ENCODE data around the gene S100A11. TPM values are rescaled to one million over a fixed set of nuclear protein-coding genes. Genes with fewer than 3 reads are reported as not detected.
A peak's percentile ranks its signal among the peaks of the same experiment; 100 is the strongest.

The S100A11 gene
- total RNA-seq, 1 experiment from 2014 or later = 443 TPM

DNA sequence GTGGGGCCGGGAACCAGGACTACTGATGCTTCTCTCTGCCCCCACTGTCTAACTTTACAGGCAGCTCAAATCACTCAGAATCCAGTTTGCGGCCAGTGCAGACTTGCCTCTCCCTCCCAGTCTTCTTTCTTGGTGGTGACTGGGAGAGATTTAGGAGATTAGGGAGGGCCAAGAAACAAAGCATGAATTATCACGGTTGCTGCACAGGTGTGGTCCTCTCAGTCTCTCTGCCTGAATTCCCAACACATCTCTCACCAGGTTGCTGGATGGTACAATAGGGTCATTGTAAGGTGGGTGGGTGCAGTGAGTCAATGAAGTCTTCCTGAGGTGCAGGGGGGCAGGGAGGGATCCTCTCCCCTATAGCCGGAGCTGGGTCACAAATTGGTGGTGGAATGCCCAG, 12.6 kb downstream of the S100A11 start:
- Histone ChIP-seq H3K9ac (ENCODE audit: low read length) (no peak overlapping the region), H3K79me2 (ENCODE audit: low read length) (no peaks in the 10 kb centered on the region), H4K20me1 (ENCODE audit: low read length) (no peaks in the 10 kb centered on the region), H3K27me3 (ENCODE audit: low read length) (no peaks in the 10 kb centered on the region), H3K27ac (ENCODE audit: low read length) (peak overlapping the region; percentile 33; the same call in 1 of the 2 replicates), H3K9me3 (ENCODE audit: low read length) (no peaks in the 10 kb centered on the region), H3K4me2 (ENCODE audit: low read length) (peak overlapping the region; percentile 3; the same call in 1 of the 2 replicates), H3K4me1 (ENCODE audit: insufficient read depth, low read length) (peaks cover 11% of the 10 kb centered on the region; the same call in 1 of the 2 replicates), H2AFZ (ENCODE audit: low read length) (no peak overlapping the region), H3K4me3 (ENCODE audit: low read length) (no peak overlapping the region), H3K9me2 (replicated peaks; ENCODE audit: low read length) (no peaks in the 10 kb centered on the region), H3F3A (ENCODE audit: low read length, unreplicated experiment) (no peaks in the 10 kb centered on the region), H3K36me3 (ENCODE audit: low read depth, low read length) (no peaks in the 10 kb centered on the region)
- ChIA-PET CTCF (no interaction called here), POLR2A (ENCODE audit: unreplicated experiment) (no interaction called here)
- ATAC-seq (peak; percentile 27), DNase-seq (peak; percentile 54)
- intact Hi-C loops (cut with micrococcal nuclease) = no loop called here
- TF ChIP-seq, protein P1, sequence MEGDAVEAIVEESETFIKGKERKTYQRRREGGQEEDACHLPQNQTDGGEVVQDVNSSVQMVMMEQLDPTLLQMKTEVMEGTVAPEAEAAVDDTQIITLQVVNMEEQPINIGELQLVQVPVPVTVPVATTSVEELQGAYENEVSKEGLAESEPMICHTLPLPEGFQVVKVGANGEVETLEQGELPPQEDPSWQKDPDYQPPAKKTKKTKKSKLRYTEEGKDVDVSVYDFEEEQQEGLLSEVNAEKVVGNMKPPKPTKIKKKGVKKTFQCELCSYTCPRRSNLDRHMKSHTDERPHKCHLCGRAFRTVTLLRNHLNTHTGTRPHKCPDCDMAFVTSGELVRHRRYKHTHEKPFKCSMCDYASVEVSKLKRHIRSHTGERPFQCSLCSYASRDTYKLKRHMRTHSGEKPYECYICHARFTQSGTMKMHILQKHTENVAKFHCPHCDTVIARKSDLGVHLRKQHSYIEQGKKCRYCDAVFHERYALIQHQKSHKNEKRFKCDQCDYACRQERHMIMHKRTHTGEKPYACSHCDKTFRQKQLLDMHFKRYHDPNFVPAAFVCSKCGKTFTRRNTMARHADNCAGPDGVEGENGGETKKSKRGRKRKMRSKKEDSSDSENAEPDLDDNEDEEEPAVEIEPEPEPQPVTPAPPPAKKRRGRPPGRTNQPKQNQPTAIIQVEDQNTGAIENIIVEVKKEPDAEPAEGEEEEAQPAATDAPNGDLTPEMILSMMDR (conservative IDR thresholded peaks at IDR 0.05; ENCODE audit: low read depth, low read length) = no peak
- TF ChIP-seq EZH2 (IDR thresholded peaks at IDR 0.05; ENCODE audit: low read length, unreplicated experiment) = no peak
- TF ChIP-seq EZH2phosphoT487 (IDR thresholded peaks at IDR 0.05; ENCODE audit: borderline replicate concordance, low read length) = no peak
- no TSS peak for BruUV-seq (replicated peaks)

DNA sequence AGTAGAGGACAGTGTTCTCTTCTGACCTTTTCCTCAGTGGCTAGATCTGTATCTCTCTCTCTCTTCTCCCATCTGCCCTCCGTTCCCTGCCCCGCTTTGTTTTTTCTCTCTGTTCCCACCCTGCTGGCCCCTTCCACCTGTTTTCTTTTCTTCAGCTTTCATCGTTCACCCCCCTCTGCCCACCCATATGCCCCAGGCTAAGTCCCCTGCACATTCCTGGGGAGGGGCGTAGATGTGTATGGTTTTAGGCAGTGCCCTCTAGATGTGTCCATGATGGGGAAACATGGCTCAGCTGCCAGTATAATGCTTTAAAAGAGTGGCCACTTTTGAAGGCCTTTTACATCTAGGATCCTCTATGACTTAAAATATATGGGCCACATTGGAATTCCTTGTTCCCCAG, 13.6 kb downstream of the S100A11 start:
- Histone ChIP-seq H3K79me2 (ENCODE audit: low read length) (no peaks in the 10 kb centered on the region), H3K27me3 (ENCODE audit: low read length) (no peaks in the 10 kb centered on the region), H3K9me3 (ENCODE audit: low read length) (no peaks in the 10 kb centered on the region), H3K4me1 (ENCODE audit: insufficient read depth, low read length) (peaks cover 11% of the 10 kb centered on the region; the same call in 1 of the 2 replicates), H4K20me1 (ENCODE audit: low read length) (no peaks in the 10 kb centered on the region), H3K9ac (ENCODE audit: low read length) (no peak overlapping the region), H3F3A (ENCODE audit: low read length, unreplicated experiment) (no peaks in the 10 kb centered on the region), H3K36me3 (ENCODE audit: low read depth, low read length) (no peaks in the 10 kb centered on the region), H2AFZ (ENCODE audit: low read length) (no peak overlapping the region), H3K4me2 (ENCODE audit: low read length) (no peak overlapping the region), H3K4me3 (ENCODE audit: low read length) (no peak overlapping the region), H3K27ac (ENCODE audit: low read length) (peak overlapping the region; percentile 33), H3K9me2 (replicated peaks; ENCODE audit: low read length) (no peaks in the 10 kb centered on the region)
- DNase-seq (no peak), ATAC-seq (no peak)
- intact Hi-C loops (cut with micrococcal nuclease) = no loop called here
- POLR2A ChIA-PET (ENCODE audit: unreplicated experiment) = no interaction called here
- no TSS peak for BruUV-seq (replicated peaks)
- CTCF ChIA-PET = no interaction called here
- TF ChIP-seq EZH2phosphoT487 (IDR thresholded peaks at IDR 0.05; ENCODE audit: borderline replicate concordance, low read length) (no peak), EZH2 (IDR thresholded peaks at IDR 0.05; ENCODE audit: low read length, unreplicated experiment) (no peak)
- TF ChIP-seq, protein P1 (conservative IDR thresholded peaks at IDR 0.05; ENCODE audit: low read depth, low read length) = no peak

DNA sequence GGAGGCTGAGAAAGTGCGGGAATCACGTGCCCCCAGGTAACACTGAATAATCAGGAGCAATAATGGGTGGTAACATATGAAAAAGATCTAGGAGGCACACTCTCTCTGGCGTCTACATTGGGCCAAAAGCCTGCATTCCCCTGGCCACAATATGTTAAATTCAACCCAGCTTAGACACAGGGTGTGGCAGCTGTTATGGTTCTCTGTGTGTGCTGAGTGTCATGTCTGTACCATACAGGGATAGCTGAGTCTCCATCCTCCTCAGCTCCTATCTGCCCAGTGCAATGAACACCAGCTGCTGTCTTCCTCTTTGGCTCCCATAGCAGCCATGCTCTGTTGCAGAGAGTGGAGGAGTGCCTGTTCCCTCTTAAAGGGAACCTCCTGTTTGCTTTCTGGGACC, 14.3 kb downstream of the S100A11 start:
- intact Hi-C loops (cut with micrococcal nuclease) = no loop called here
- H3K9me2 ChIP-seq (replicated peaks; ENCODE audit: low read length) = no peaks in the 10 kb centered on the region
- no peak for ATAC-seq
- TF ChIP-seq EZH2phosphoT487 (IDR thresholded peaks at IDR 0.05; ENCODE audit: borderline replicate concordance, low read length) (no peak), EZH2 (IDR thresholded peaks at IDR 0.05; ENCODE audit: low read length, unreplicated experiment) (no peak)
- TF ChIP-seq, protein P1 (conservative IDR thresholded peaks at IDR 0.05; ENCODE audit: low read depth, low read length) = no peak
- H3F3A ChIP-seq (ENCODE audit: low read length, unreplicated experiment) = no peaks in the 10 kb centered on the region
- no peaks in the 10 kb centered on the region for H4K20me1 ChIP-seq (ENCODE audit: low read length)
- ChIA-PET CTCF (no interaction called here), POLR2A (ENCODE audit: unreplicated experiment) (no interaction called here)
- no peak overlapping the region for H3K4me2 ChIP-seq (ENCODE audit: low read length)
- peaks cover 11% of the 10 kb centered on the region; the same call in 1 of the 2 replicates for H3K4me1 ChIP-seq (ENCODE audit: insufficient read depth, low read length)
- no peaks in the 10 kb centered on the region for H3K36me3 ChIP-seq (ENCODE audit: low read depth, low read length)
- H3K4me3 ChIP-seq (ENCODE audit: low read length) = no peak overlapping the region
- no peak for DNase-seq
- BruUV-seq (replicated peaks) = no TSS peak
- H2AFZ ChIP-seq (ENCODE audit: low read length) = no peak overlapping the region
- no peaks in the 10 kb centered on the region for H3K27me3 ChIP-seq (ENCODE audit: low read length)
- H3K79me2 ChIP-seq (ENCODE audit: low read length) = no peaks in the 10 kb centered on the region
- H3K9ac ChIP-seq (ENCODE audit: low read length) = no peak overlapping the region
- no peak overlapping the region for H3K27ac ChIP-seq (ENCODE audit: low read length)
- H3K9me3 ChIP-seq (ENCODE audit: low read length) = no peaks in the 10 kb centered on the region
